Osteocyte (in vitro differentiated cells): Measurements from ENCODE around the gene SPATA16. TPM values are rescaled to one million over a fixed set of nuclear protein-coding genes. Genes with fewer than 3 reads are reported as not detected.
"Not testable (repeated sequence)": the region's sequence is repeated elsewhere in the genome, so short reads cannot be mapped to it uniquely, and the experiment has no call there.

Experiments
- DNase-seq: peaks from one replicate; pipeline ENCODE4 v3.0.0; 2021; ENCODE audit warnings: mixed read lengths; ENCODE audit not compliant: unreplicated experiment; ENCODE audit errors: extremely low spot score
- H3K27ac Mint-ChIP-seq: one replicate; pipeline ENCODE4 v1.8.0; 2021; ENCODE audit warnings: mild to moderate bottlenecking, mixed read lengths; ENCODE audit not compliant: unreplicated experiment
- H3K27me3 Mint-ChIP-seq: one replicate; pipeline ENCODE4 v1.8.0; 2021; ENCODE audit warnings: mixed read lengths; ENCODE audit not compliant: unreplicated experiment
- H3K36me3 Mint-ChIP-seq: one replicate; pipeline ENCODE4 v1.8.0; 2021; ENCODE audit warnings: mixed read lengths; ENCODE audit not compliant: unreplicated experiment
- H3K4me1 Mint-ChIP-seq: one replicate; pipeline ENCODE4 v1.8.0; 2021; ENCODE audit warnings: mixed read lengths; ENCODE audit not compliant: unreplicated experiment
- H3K4me3 Mint-ChIP-seq: one replicate; pipeline ENCODE4 v1.8.0; 2021; ENCODE audit warnings: mild to moderate bottlenecking, moderate library complexity, mixed read lengths; ENCODE audit not compliant: unreplicated experiment
- H3K9me3 Mint-ChIP-seq: one replicate; pipeline ENCODE4 v1.8.0; 2021; ENCODE audit warnings: mixed read lengths; ENCODE audit not compliant: unreplicated experiment
- CTCF ChIP-seq: fragments of 200-600 bp; sonication (generic); IDR thresholded peaks from 2 replicates; pipeline ENCODE4 v1.5.0; 2021; ENCODE audit warnings: antibody characterized with exemption, mild to moderate bottlenecking, moderate library complexity
- total RNA-seq: library from RNA; stranded (reverse); gene quantifications from 2 replicates; pipeline ENCODE4 v1.2.1, GENCODE V29; 2021

Gene SPATA16
- total RNA-seq, 1 donor from 2014 or later, result not detected

GRCh38 chr3:172868582-172869200 is 272.3 kb downstream of the SPATA16 start:
- no peak for DNase-seq
- H3K36me3 Mint-ChIP-seq, result no peaks in the 10 kb centered on the region
- no peak overlapping the region for H3K4me3 Mint-ChIP-seq
- TF ChIP-seq CTCF, result no peak
- peaks cover 10% of the 10 kb centered on the region for H3K27me3 Mint-ChIP-seq
- no peak overlapping the region for H3K27ac Mint-ChIP-seq
- H3K4me1 Mint-ChIP-seq, result no peaks in the 10 kb centered on the region
- no peaks in the 10 kb centered on the region for H3K9me3 Mint-ChIP-seq

GRCh38 chr3:172866726-172867350 is 274.2 kb downstream of the SPATA16 start:
- not testable (repeated sequence) for H3K4me3 Mint-ChIP-seq, H3K36me3 Mint-ChIP-seq, H3K27ac Mint-ChIP-seq, DNase-seq, H3K9me3 Mint-ChIP-seq, H3K4me1 Mint-ChIP-seq
- H3K27me3 Mint-ChIP-seq, result peaks cover 10% of the 10 kb centered on the region

- Mint-ChIP-seq H3K27ac (no peak overlapping the region), H3K9me3 (no peaks in the 10 kb centered on the region), H3K27me3 (no peaks in the 10 kb centered on the region), H3K36me3 (no peaks in the 10 kb centered on the region), H3K4me1 (peaks cover 2% of the 10 kb centered on the region), H3K4me3 (no peak overlapping the region)
- no peak for TF ChIP-seq CTCF
- no peak for DNase-seq
Measured at GRCh38 chr3:172859041-172859440, 282.0 kb downstream of the SPATA16 start.

GRCh38 chr3:172856795-172857742 is 284.0 kb downstream of the SPATA16 start:
- peaks cover 2% of the 10 kb centered on the region for H3K4me1 Mint-ChIP-seq
- TF ChIP-seq CTCF, result no peak
- H3K27ac Mint-ChIP-seq, result no peak overlapping the region
- H3K36me3 Mint-ChIP-seq, result no peaks in the 10 kb centered on the region
- no peaks in the 10 kb centered on the region for H3K27me3 Mint-ChIP-seq
- no peaks in the 10 kb centered on the region for H3K9me3 Mint-ChIP-seq
- no peak overlapping the region for H3K4me3 Mint-ChIP-seq
- DNase-seq, result no peak

GRCh38 chr3:172855037-172855436 is 286.0 kb downstream of the SPATA16 start:
- TF ChIP-seq CTCF, result no peak
- peaks cover 2% of the 10 kb centered on the region for H3K4me1 Mint-ChIP-seq
- no peaks in the 10 kb centered on the region for H3K36me3 Mint-ChIP-seq
- H3K4me3 Mint-ChIP-seq, result no peak overlapping the region
- H3K9me3 Mint-ChIP-seq, result no peaks in the 10 kb centered on the region
- no peak overlapping the region for H3K27ac Mint-ChIP-seq
- no peak for DNase-seq
- H3K27me3 Mint-ChIP-seq, result no peaks in the 10 kb centered on the region
